Keratinocyte (primary cell): Measurements from ENCODE around the gene GEN1.

Source experiments
- EZH2 ChIP-seq: IDR thresholded peaks from one replicate; pipeline ENCODE4 v1.6.1; 2012; ENCODE audit warnings: inconsistent platforms, mild to moderate bottlenecking, low read length, moderate library complexity
- TF ChIP-seq, protein P1 (sequence below), 3 experiments: IDR thresholded peaks in 1 of 3; conservative IDR thresholded peaks in 1 of 3; optimal IDR thresholded peaks in 1 of 3; 2 replicates in 2 of 3; 3 replicates in 1 of 3; pipeline versions ENCODE3 to v1.5.1; 2011; ENCODE audit warnings: low read length in 3 of 3, mild to moderate bottlenecking in 3 of 3, moderate library complexity in 2 of 3, control low read depth in 1 of 3, inconsistent platforms in 1 of 3; ENCODE audit not compliant: insufficient read depth in 2 of 3; ENCODE audit errors: extremely low read depth in 1 of 3

DNA sequence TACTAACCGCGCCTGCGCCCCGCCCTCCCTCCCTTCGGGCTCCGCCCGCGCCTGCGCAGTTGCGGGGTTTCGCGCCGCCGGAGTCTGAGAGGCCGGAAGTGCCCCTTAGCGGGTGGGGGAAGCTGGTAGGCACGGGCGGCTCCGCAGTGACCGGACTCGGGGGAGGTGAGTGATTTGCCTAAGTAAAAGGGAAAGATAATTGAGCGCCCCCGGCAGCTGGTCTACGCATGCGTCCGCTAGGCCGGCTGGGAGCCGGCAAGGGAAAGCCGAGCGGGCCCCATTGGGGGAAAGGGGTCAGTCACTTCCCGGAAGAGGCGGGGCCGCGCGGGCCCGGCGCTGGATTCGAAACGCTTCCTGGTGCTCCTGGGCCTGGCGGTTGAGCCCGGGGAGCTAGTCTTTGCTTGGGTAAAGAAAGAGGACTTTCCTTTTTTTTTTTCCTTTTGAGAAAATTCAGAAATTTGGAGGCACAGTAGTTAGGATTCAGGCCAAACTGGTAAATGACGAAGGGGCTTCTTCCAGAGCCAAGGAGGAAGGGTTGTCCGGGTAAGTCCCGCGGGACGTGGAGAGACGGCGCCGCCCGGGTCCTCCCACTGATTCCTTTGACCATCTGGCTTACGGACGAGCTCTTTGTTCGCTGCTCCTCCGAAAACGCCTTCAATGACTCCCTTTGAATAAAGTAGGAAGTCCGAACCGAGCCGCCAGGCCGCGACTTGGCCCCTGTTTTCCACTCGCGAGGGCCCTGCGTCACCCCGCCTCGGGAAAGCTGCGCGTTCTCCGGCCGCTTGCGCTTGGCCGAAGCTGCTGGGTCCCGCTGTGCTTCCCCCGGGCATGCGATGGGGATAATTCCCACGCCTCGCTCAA is at the start of gene GEN1, which contains the start of gene SMC6:
- TF ChIP-seq, protein P1, sequence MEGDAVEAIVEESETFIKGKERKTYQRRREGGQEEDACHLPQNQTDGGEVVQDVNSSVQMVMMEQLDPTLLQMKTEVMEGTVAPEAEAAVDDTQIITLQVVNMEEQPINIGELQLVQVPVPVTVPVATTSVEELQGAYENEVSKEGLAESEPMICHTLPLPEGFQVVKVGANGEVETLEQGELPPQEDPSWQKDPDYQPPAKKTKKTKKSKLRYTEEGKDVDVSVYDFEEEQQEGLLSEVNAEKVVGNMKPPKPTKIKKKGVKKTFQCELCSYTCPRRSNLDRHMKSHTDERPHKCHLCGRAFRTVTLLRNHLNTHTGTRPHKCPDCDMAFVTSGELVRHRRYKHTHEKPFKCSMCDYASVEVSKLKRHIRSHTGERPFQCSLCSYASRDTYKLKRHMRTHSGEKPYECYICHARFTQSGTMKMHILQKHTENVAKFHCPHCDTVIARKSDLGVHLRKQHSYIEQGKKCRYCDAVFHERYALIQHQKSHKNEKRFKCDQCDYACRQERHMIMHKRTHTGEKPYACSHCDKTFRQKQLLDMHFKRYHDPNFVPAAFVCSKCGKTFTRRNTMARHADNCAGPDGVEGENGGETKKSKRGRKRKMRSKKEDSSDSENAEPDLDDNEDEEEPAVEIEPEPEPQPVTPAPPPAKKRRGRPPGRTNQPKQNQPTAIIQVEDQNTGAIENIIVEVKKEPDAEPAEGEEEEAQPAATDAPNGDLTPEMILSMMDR (optimal IDR thresholded peaks at IDR 0.05 in 1 of 3, IDR thresholded peaks at IDR 0.05 in 1 of 3, conservative IDR thresholded peaks at IDR 0.05 in 1 of 3; ENCODE audit: extremely low read depth in 1 of 3, insufficient read depth in 2 of 3, low read length in 3 of 3), result no peak
- TF ChIP-seq EZH2, result no peak
